Heart left ventricle (tissue), 16 donors: Measurements from ENCODE around the gene TIAM2. TPM values are rescaled to one million over a fixed set of nuclear protein-coding genes. Genes with fewer than 3 reads are reported as not detected.

Experiments
- ATAC-seq, 4 donors: fragments of 200-7000 bp; cut with Tn5 transposase; one replicate each; pipeline ENCODE4 v1.9.1; 2020 to 2022; ENCODE audit warnings: moderate library complexity in 4 of 4, mild to moderate bottlenecking in 3 of 4, moderate number of reproducible peaks in 1 of 4
- DNase-seq, 5 donors: peaks; one replicate each; pipeline ENCODE4 v3.0.0-alpha.2; 2020
- H3K27ac ChIP-seq, 12 donors: fragments of 200-600 bp; sonication (generic) in 4 of 12; one replicate each; pipeline versions ENCODE4 v1.5.0 to v1.8.0; 2016 to 2022; ENCODE audit warnings: mild to moderate bottlenecking in 2 of 12
- H3K27me3 ChIP-seq, 9 donors: fragments of 200-600 bp; sonication (generic) in 2 of 9; one replicate each; pipeline versions ENCODE4 v1.5.1 to v1.8.0; 2016 to 2022; ENCODE audit warnings: mild to moderate bottlenecking in 3 of 9
- H3K36me3 ChIP-seq, 9 donors: fragments of 200-600 bp; sonication (generic) in 2 of 9; one replicate each; pipeline versions ENCODE4 v1.5.0 to v1.8.0; 2018 to 2022; ENCODE audit warnings: mild to moderate bottlenecking in 2 of 9
- H3K4me1 ChIP-seq, 12 donors: fragments of 200-600 bp; sonication (generic) in 4 of 12; one replicate each; pipeline versions ENCODE4 v1.5.0 to v1.8.0; 2016 to 2022; ENCODE audit warnings: mild to moderate bottlenecking in 3 of 12
- H3K4me3 ChIP-seq, 12 donors: fragments of 200-600 bp; sonication (generic) in 4 of 12; one replicate each; pipeline versions ENCODE4 v1.5.0 to v1.8.0; 2017 to 2022; ENCODE audit warnings: mild to moderate bottlenecking in 9 of 12, moderate library complexity in 4 of 12
- H3K9me3 ChIP-seq, 12 donors: fragments of 200-600 bp; sonication (generic) in 4 of 12; one replicate each; pipeline versions ENCODE4 v1.5.0 to v1.8.0; 2016 to 2022; ENCODE audit warnings: mild to moderate bottlenecking in 1 of 12
- CTCF ChIP-seq, 12 donors: fragments of 200-600 bp; sonication (generic) in 4 of 12; IDR thresholded peaks; one replicate each; pipeline versions ENCODE4 v1.5.0 to v1.8.0; 2018 to 2022; ENCODE audit warnings: antibody characterized with exemption in 12 of 12, mild to moderate bottlenecking in 5 of 12
- POLR2A ChIP-seq, 2 donors: fragments of 450-650 bp; IDR thresholded peaks; one replicate each; pipeline ENCODE4 v1.6.1; 2017; ENCODE audit warnings: antibody characterized with exemption in 2 of 2, mild to moderate bottlenecking in 2 of 2, moderate library complexity in 2 of 2
- WGBS, 4 donors: extraction: QIAGEN DNeasy Blood & Tissue Kit in 2 of 4; methylation state at CpG; one replicate each; pipeline versions ENCODE4 v1.1.5 to v1.1.7; 2013 to 2018; 5-methylcytosine and 5-hydroxymethylcytosine counted together
- intact Hi-C, 10 donors: fragments of 100-400 bp; cut with DNase I; formaldehyde crosslinking; loops; one replicate each; pipeline versions ENCODE4 v1.11.1 to v1.14.2; 2022
- polyA plus RNA-seq, 2 donors: library from polyadenylated mRNA; stranded (reverse); fragments of 200-250 nt; gene quantifications; one replicate each; pipeline ENCODE4 v1.2.3, GENCODE V29; 2013
- total RNA-seq, 9 donors: library from RNA; depleted of rRNA in 2 of 9; stranded (reverse); fragments of >200 nt in 2 of 9; fragmentation: NEBNext Ultra II Directional in 3 of 9; extraction: Animal tissue kit (Norgen Biotek cat#: 25700) in 3 of 9; gene quantifications; one replicate each; pipeline versions ENCODE4 v1.1.0 to v1.2.4, GENCODE V29; 2016 to 2023
- donor health status: ischemic (EF 13 %, LVEDD 7.1; RV severe dilation, severe dysfunction).
- donor health status: healthy with polysubstance abuse.
- donor health status: DM: no; HTN: yes; CAD: no.
- donor health status: DM: no; HTN: no; CAD: no.
- donor health status: ischemic (EF 25% LVEDD 6.9; RV normal size, moderate dysfunction).
- donor health status: ischemic (EF 25% LVEDD 5.7; RV mildly dilated, moderate dysfunction).
- donor health status: healthy.
- donor health status: DM: yes; HTN: yes; CAD: no.
- donor health status: ischemic (EF 35%, LVEDD 5.7; RV mildly dilated, moderate dysfunction).
- donor health status: nonischemic (EF 11% LVEDD 7.7; RV severe dilation, severe dysfunction).
- donor health status: DM: yes; HTN: yes; CAD: no.
- donor health status: PGD.
- donor health status: ischemic (EF 29% LVEDD 5.4; RV normal size, mild dysfunction).
- donor health status: nonischemic (EF 23%, LVEDD 6.1; RV moderate dilation, normal function).

Gene TIAM2
- total and polyA plus RNA-seq, 11 donors = 4.6 to 16.5 (median 12.6) TPM

- TF ChIP-seq CTCF (IDR thresholded peaks at IDR 0.05) (no peak), POLR2A (IDR thresholded peaks at IDR 0.05) (no peak)
- H3K9me3 ChIP-seq = no peaks in the 10 kb centered on the region
- intact Hi-C loops = no loop called here
- WGBS, 4 donors = 87 to 95% (median 93%) methylated on average over 7 of the region's 7 CpGs
- H3K4me1 ChIP-seq = no peaks in the 10 kb centered on the region
- no peak overlapping the region for H3K27ac ChIP-seq
- H3K4me3 ChIP-seq = no peak overlapping the region
- no peaks in the 10 kb centered on the region for H3K36me3 ChIP-seq
- DNase-seq (no peak), ATAC-seq (no peak)
- H3K27me3 ChIP-seq = no peaks in the 10 kb centered on the region
Measured at GRCh38 chr6:155023717-155024116, 28.6 kb downstream of the TIAM2 start.

- ATAC-seq = no peak
- Histone ChIP-seq H3K4me3 (no peak overlapping the region), H3K9me3 (no peaks in the 10 kb centered on the region), H3K36me3 (no peaks in the 10 kb centered on the region), H3K27ac (no peak overlapping the region), H3K4me1 (no peaks in the 10 kb centered on the region), H3K27me3 (no peaks in the 10 kb centered on the region)
- DNase-seq = no peak
- intact Hi-C loops = no loop called here
- TF ChIP-seq CTCF (IDR thresholded peaks at IDR 0.05) (no peak), POLR2A (IDR thresholded peaks at IDR 0.05) (no peak)
- 62 to 76% (median 68%) methylated on average over 2 of the region's 2 CpGs for WGBS, 4 donors
Measured at GRCh38 chr6:155024391-155025027, 29.4 kb downstream of the TIAM2 start.

GRCh38 chr6:155026022-155026705 is 31.0 kb downstream of the TIAM2 start:
- Histone ChIP-seq H3K27me3 (no peaks in the 10 kb centered on the region), H3K4me3 (no peak overlapping the region), H3K9me3 (no peaks in the 10 kb centered on the region), H3K4me1 (no peaks in the 10 kb centered on the region), H3K27ac (no peak overlapping the region), H3K36me3 (no peaks in the 10 kb centered on the region)
- no peak for TF ChIP-seq POLR2A (IDR thresholded peaks at IDR 0.05)
- no peak for TF ChIP-seq CTCF (IDR thresholded peaks at IDR 0.05)
- WGBS, 4 donors = 83 to 95% (median 89%) methylated on average over 4 of the region's 4 CpGs
- peak in 3 of 4 donors; percentile 53 to 92 (median 90) for ATAC-seq
- intact Hi-C loops = no loop called here
- peak in 2 of 5 donors; percentile 70 to 71 for DNase-seq

- no peak for ATAC-seq
- no peaks in the 10 kb centered on the region for H3K4me1 ChIP-seq
- no peak for DNase-seq
- H3K4me3 ChIP-seq = no peak overlapping the region
- no peaks in the 10 kb centered on the region for H3K36me3 ChIP-seq
- no peaks in the 10 kb centered on the region for H3K27me3 ChIP-seq
- intact Hi-C loops = no loop called here
- TF ChIP-seq CTCF (IDR thresholded peaks at IDR 0.05) = no peak
- no peak for TF ChIP-seq POLR2A (IDR thresholded peaks at IDR 0.05)
- 94 to 99% (median 97%) methylated on average over 4 of the region's 4 CpGs for WGBS, 4 donors
- H3K27ac ChIP-seq = no peak overlapping the region
- H3K9me3 ChIP-seq = no peaks in the 10 kb centered on the region
Measured at GRCh38 chr6:155026706-155027045, 31.6 kb downstream of the TIAM2 start.
